Measurements from ENCODE around the gene TGM2. TPM values are rescaled to one million over a fixed set of nuclear protein-coding genes. Genes with fewer than 3 reads are reported as not detected.

The TGM2 gene
- polyA plus RNA-seq, 1 donor (not counting 4 experiments of a cell fraction or from before 2014, with no cell fraction given) = 18.7 TPM

- H3K9me1 ChIP-seq (ENCODE audit: control insufficient read depth, extremely low read depth, insufficient read depth, low read length) = no peaks in the 10 kb centered on the region
- peaks cover 0 to 2% of the 10 kb centered on the region in 2 experiments for H3K36me3 ChIP-seq (ENCODE audit: control insufficient read depth in 2 of 2, extremely low read depth in 1 of 2, insufficient read depth in 2 of 2, low read length in 2 of 2)
- DNase-seq (ENCODE audit: low read depth, low spot score) = no peak
- H3K27ac ChIP-seq (ENCODE audit: control insufficient read depth, insufficient read depth, low read length) = no peak overlapping the region
- H3K27me3 ChIP-seq (ENCODE audit: control insufficient read depth, extremely low read depth, insufficient read depth, low read length) = no peaks in the 10 kb centered on the region
- no peaks in the 10 kb centered on the region for H4K20me1 ChIP-seq (ENCODE audit: control insufficient read depth, extremely low read depth, insufficient read depth, low read length)
- H3K9ac ChIP-seq (ENCODE audit: control insufficient read depth, extremely low read depth, insufficient read depth, low read length) = no peak overlapping the region
- dilution Hi-C loops (cut with MboI; ENCODE audit: extremely low pct_ligation_motif_present, low sequenced_read_pairs) = no loop called here
- no peaks in the 10 kb centered on the region for H3K9me3 ChIP-seq (ENCODE audit: control insufficient read depth, low read depth, low read length)
- no peaks in the 10 kb centered on the region for H3K79me2 ChIP-seq (ENCODE audit: control insufficient read depth, insufficient read depth, low read length)
- H3K4me3 ChIP-seq (ENCODE audit: control insufficient read depth in 2 of 3, extremely low read depth in 1 of 3, insufficient read depth in 2 of 3, low read depth in 1 of 3, low read length in 3 of 3) = no peak overlapping the region
- no peak overlapping the region for H2AFZ ChIP-seq (ENCODE audit: control insufficient read depth, low read length)
- TF ChIP-seq CTCF (optimal IDR thresholded peaks at IDR 0.05 in 1 of 3, IDR thresholded peaks at IDR 0.05 in 1 of 3, conservative IDR thresholded peaks at IDR 0.05 in 1 of 3; ENCODE audit: extremely low read depth in 1 of 3, insufficient read depth in 2 of 3, low read length in 3 of 3) (no peak), EZH2 (IDR thresholded peaks at IDR 0.05; ENCODE audit: low read length) (no peak)
- H3K4me2 ChIP-seq (ENCODE audit: control insufficient read depth, extremely low read depth, insufficient read depth, low read depth, low read length) = no peak overlapping the region
- FAIRE-seq = no peak
- H3K4me1 ChIP-seq (ENCODE audit: control insufficient read depth, extremely low read depth, insufficient read depth, low read length) = peaks cover 14% of the 10 kb centered on the region
Observed at GRCh38 chr20:38129248-38129865, 35.7 kb downstream of the TGM2 start.

GRCh38 chr20:38128691-38129090 lies 36.4 kb downstream of the TGM2 start:
- Histone ChIP-seq H3K9me3 (ENCODE audit: control insufficient read depth, low read depth, low read length) (no peaks in the 10 kb centered on the region), H3K4me3 (ENCODE audit: control insufficient read depth in 2 of 3, extremely low read depth in 1 of 3, insufficient read depth in 2 of 3, low read depth in 1 of 3, low read length in 3 of 3) (no peak overlapping the region), H3K79me2 (ENCODE audit: control insufficient read depth, insufficient read depth, low read length) (no peaks in the 10 kb centered on the region), H2AFZ (ENCODE audit: control insufficient read depth, low read length) (no peak overlapping the region), H3K36me3 (ENCODE audit: control insufficient read depth in 2 of 2, extremely low read depth in 1 of 2, insufficient read depth in 2 of 2, low read length in 2 of 2) (peaks cover 0 to 2% of the 10 kb centered on the region in 2 experiments), H3K9ac (ENCODE audit: control insufficient read depth, extremely low read depth, insufficient read depth, low read length) (no peak overlapping the region), H3K4me2 (ENCODE audit: control insufficient read depth, extremely low read depth, insufficient read depth, low read depth, low read length) (no peak overlapping the region), H3K27me3 (ENCODE audit: control insufficient read depth, extremely low read depth, insufficient read depth, low read length) (no peaks in the 10 kb centered on the region), H3K27ac (ENCODE audit: control insufficient read depth, insufficient read depth, low read length) (no peak overlapping the region), H3K9me1 (ENCODE audit: control insufficient read depth, extremely low read depth, insufficient read depth, low read length) (no peaks in the 10 kb centered on the region), H4K20me1 (ENCODE audit: control insufficient read depth, extremely low read depth, insufficient read depth, low read length) (no peaks in the 10 kb centered on the region), H3K4me1 (ENCODE audit: control insufficient read depth, extremely low read depth, insufficient read depth, low read length) (peaks cover 14% of the 10 kb centered on the region)
- FAIRE-seq = no peak
- no peak for TF ChIP-seq CTCF (optimal IDR thresholded peaks at IDR 0.05 in 1 of 3, IDR thresholded peaks at IDR 0.05 in 1 of 3, conservative IDR thresholded peaks at IDR 0.05 in 1 of 3; ENCODE audit: extremely low read depth in 1 of 3, insufficient read depth in 2 of 3, low read length in 3 of 3)
- TF ChIP-seq EZH2 (IDR thresholded peaks at IDR 0.05; ENCODE audit: low read length) = no peak
- dilution Hi-C loops (cut with MboI; ENCODE audit: extremely low pct_ligation_motif_present, low sequenced_read_pairs) = no loop called here
- DNase-seq (ENCODE audit: low read depth, low spot score) = no peak
